ENCODE data around the gene TMEM120B. TPM values are rescaled to one million over a fixed set of nuclear protein-coding genes. Genes with fewer than 3 reads are reported as not detected.

Gene TMEM120B
- total and polyA plus RNA-seq, 2 of the 13 experiments (the other 11 are each of a cell fraction or from before 2014, with no cell fraction given) = 7.1 to 12.9 TPM

DNA sequence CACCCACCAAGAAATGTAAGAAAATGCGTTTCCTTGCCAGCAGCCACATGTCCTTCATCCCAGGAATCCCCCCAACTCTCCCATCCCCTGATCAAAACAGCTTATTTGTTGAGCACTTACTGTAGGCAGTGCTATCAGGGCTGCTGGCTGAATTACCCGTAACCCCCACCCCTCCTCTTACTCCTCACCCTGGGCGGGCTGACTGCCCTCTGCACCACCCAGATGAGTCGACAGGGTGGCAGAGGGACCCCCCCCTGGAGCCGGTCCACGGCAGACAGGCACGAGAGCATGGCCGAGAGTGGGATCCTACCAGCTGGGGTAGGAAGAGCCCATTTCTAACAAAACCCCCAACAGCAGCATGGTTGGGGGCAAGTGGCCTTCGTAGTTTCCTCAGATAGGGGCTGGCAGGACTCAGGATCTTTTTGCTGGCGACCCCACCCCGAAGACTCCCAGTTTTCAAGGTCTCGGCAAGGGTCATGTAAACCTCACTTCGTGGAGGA lies 82.0 kb downstream of the TMEM120B start (continued):
- no peak for TF ChIP-seq ZFYVE20 (CRISPR knock-in tag; IDR thresholded peaks at IDR 0.05; ENCODE audit: borderline replicate concordance, low read depth)
- TF ChIP-seq RBFOX2 (IDR thresholded peaks at IDR 0.05; ENCODE audit: low read depth, low read length) = no peak
- no peak for TF ChIP-seq ZBTB1 (CRISPR knock-in tag; IDR thresholded peaks at IDR 0.05; ENCODE audit: borderline replicate concordance)
- no peak for TF ChIP-seq SKIL (CRISPR knock-in tag; IDR thresholded peaks at IDR 0.05; ENCODE audit: borderline replicate concordance)
- TF ChIP-seq KDM5B (CRISPR knock-in tag; IDR thresholded peaks at IDR 0.05; ENCODE audit: borderline replicate concordance) = peak; percentile 2; the same call in 1 of the 2 replicates
- 0 out of 2 replicates have a peak, but pooled peaks have one; percentile 49 for TF ChIP-seq ZNF704 (CRISPR knock-in tag; IDR thresholded peaks at IDR 0.05; ENCODE audit: borderline replicate concordance)
- TF ChIP-seq NR2F6 (IDR thresholded peaks at IDR 0.05) = peak; percentile 31; the same call in 1 of the 2 replicates
- no peak for TF ChIP-seq NR2F6 (CRISPR knock-in tag; IDR thresholded peaks at IDR 0.05)
- TF ChIP-seq, protein P1, sequence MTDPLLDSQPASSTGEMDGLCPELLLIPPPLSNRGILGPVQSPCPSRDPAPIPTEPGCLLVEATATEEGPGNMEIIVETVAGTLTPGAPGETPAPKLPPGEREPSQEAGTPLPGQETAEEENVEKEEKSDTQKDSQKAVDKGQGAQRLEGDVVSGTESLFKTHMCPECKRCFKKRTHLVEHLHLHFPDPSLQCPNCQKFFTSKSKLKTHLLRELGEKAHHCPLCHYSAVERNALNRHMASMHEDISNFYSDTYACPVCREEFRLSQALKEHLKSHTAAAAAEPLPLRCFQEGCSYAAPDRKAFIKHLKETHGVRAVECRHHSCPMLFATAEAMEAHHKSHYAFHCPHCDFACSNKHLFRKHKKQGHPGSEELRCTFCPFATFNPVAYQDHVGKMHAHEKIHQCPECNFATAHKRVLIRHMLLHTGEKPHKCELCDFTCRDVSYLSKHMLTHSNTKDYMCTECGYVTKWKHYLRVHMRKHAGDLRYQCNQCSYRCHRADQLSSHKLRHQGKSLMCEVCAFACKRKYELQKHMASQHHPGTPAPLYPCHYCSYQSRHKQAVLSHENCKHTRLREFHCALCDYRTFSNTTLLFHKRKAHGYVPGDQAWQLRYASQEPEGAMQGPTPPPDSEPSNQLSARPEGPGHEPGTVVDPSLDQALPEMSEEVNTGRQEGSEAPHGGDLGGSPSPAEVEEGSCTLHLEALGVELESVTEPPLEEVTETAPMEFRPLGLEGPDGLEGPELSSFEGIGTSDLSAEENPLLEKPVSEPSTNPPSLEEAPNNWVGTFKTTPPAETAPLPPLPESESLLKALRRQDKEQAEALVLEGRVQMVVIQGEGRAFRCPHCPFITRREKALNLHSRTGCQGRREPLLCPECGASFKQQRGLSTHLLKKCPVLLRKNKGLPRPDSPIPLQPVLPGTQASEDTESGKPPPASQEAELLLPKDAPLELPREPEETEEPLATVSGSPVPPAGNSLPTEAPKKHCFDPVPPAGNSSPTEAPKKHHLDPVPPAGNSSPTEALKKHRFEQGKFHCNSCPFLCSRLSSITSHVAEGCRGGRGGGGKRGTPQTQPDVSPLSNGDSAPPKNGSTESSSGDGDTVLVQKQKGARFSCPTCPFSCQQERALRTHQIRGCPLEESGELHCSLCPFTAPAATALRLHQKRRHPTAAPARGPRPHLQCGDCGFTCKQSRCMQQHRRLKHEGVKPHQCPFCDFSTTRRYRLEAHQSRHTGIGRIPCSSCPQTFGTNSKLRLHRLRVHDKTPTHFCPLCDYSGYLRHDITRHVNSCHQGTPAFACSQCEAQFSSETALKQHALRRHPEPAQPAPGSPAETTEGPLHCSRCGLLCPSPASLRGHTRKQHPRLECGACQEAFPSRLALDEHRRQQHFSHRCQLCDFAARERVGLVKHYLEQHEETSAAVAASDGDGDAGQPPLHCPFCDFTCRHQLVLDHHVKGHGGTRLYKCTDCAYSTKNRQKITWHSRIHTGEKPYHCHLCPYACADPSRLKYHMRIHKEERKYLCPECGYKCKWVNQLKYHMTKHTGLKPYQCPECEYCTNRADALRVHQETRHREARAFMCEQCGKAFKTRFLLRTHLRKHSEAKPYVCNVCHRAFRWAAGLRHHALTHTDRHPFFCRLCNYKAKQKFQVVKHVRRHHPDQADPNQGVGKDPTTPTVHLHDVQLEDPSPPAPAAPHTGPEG (CRISPR knock-in tag; IDR thresholded peaks at IDR 0.05) = 0 out of 2 replicates have a peak, but pooled peaks have one; percentile 39
- TF ChIP-seq SAFB2 (CRISPR knock-in tag; IDR thresholded peaks at IDR 0.05; ENCODE audit: borderline replicate concordance, low read depth) = 0 out of 2 replicates have a peak, but pooled peaks have one; percentile 4
- peak; percentile 57; the same call in 1 of the 2 replicates for TF ChIP-seq ZFP91 (CRISPR knock-in tag; IDR thresholded peaks at IDR 0.05; ENCODE audit: borderline replicate concordance)
- no peak for TF ChIP-seq HNRNPLL (IDR thresholded peaks at IDR 0.05; ENCODE audit: low read depth, low read length, poor library complexity, severe bottlenecking)
